Measurements from ENCODE around the gene MT1B. TPM values are rescaled to one million over a fixed set of nuclear protein-coding genes. Genes with fewer than 3 reads are reported as not detected.

Gene MT1B
- total and polyA plus RNA-seq, 9 of the 15 experiments (the other 6 are each of a cell fraction or from before 2014, with no cell fraction given) = not detected

DNA sequence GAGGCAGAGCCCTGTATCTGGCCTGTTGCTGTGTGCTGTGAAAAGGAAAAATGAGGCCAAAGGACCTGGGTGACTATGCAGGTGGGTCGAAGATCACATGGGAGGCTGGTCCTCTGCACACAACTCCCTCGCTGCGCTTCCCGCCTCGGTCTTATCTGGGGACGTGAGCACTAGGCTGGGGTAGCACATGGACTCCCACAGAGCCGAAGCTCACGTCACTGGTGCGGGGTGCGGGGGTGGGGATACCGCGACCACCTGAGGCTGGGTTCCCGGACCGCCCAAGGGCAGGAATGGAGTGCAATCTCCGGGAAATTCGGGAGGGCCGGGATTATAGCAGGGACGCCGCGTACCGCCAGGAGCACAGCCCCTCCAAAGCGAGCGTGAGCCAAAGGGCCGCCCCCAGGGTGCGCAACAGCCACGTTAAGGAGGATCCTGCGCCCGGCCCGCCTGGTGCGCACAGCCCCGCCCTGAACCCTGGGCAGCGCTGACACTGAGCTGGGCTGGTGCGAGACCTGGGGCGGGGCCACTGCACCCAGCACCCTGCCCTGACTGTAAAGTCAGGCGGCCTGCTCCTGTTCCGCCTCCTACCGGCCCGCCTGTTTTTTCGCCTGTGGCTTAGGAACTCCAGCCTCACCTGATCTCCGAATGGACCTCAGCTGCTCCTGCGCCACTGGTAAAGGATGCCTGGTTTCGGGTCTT, 8.5 kb upstream of the MT1B start (continued):
- TF ChIP-seq, protein P1, sequence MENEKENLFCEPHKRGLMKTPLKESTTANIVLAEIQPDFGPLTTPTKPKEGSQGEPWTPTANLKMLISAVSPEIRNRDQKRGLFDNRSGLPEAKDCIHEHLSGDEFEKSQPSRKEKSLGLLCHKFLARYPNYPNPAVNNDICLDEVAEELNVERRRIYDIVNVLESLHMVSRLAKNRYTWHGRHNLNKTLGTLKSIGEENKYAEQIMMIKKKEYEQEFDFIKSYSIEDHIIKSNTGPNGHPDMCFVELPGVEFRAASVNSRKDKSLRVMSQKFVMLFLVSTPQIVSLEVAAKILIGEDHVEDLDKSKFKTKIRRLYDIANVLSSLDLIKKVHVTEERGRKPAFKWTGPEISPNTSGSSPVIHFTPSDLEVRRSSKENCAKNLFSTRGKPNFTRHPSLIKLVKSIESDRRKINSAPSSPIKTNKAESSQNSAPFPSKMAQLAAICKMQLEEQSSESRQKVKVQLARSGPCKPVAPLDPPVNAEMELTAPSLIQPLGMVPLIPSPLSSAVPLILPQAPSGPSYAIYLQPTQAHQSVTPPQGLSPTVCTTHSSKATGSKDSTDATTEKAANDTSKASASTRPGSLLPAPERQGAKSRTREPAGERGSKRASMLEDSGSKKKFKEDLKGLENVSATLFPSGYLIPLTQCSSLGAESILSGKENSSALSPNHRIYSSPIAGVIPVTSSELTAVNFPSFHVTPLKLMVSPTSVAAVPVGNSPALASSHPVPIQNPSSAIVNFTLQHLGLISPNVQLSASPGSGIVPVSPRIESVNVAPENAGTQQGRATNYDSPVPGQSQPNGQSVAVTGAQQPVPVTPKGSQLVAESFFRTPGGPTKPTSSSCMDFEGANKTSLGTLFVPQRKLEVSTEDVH (IDR thresholded peaks at IDR 0.05; ENCODE audit: low read depth, partially characterized antibody) = no peak
- TF ChIP-seq, protein P2, sequence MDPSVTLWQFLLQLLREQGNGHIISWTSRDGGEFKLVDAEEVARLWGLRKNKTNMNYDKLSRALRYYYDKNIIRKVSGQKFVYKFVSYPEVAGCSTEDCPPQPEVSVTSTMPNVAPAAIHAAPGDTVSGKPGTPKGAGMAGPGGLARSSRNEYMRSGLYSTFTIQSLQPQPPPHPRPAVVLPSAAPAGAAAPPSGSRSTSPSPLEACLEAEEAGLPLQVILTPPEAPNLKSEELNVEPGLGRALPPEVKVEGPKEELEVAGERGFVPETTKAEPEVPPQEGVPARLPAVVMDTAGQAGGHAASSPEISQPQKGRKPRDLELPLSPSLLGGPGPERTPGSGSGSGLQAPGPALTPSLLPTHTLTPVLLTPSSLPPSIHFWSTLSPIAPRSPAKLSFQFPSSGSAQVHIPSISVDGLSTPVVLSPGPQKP (CRISPR knock-in tag; IDR thresholded peaks at IDR 0.05) = no peak
- TF ChIP-seq KAT7 (CRISPR knock-in tag; IDR thresholded peaks at IDR 0.05; ENCODE audit: borderline replicate concordance) = no peak
- TF ChIP-seq, protein P3, sequence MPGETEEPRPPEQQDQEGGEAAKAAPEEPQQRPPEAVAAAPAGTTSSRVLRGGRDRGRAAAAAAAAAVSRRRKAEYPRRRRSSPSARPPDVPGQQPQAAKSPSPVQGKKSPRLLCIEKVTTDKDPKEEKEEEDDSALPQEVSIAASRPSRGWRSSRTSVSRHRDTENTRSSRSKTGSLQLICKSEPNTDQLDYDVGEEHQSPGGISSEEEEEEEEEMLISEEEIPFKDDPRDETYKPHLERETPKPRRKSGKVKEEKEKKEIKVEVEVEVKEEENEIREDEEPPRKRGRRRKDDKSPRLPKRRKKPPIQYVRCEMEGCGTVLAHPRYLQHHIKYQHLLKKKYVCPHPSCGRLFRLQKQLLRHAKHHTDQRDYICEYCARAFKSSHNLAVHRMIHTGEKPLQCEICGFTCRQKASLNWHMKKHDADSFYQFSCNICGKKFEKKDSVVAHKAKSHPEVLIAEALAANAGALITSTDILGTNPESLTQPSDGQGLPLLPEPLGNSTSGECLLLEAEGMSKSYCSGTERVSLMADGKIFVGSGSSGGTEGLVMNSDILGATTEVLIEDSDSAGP (CRISPR knock-in tag; IDR thresholded peaks at IDR 0.05) = no peak
- no peak for TF ChIP-seq DIDO1 (tag; IDR thresholded peaks at IDR 0.05; ENCODE audit: low read depth)
- TF ChIP-seq, protein P4, sequence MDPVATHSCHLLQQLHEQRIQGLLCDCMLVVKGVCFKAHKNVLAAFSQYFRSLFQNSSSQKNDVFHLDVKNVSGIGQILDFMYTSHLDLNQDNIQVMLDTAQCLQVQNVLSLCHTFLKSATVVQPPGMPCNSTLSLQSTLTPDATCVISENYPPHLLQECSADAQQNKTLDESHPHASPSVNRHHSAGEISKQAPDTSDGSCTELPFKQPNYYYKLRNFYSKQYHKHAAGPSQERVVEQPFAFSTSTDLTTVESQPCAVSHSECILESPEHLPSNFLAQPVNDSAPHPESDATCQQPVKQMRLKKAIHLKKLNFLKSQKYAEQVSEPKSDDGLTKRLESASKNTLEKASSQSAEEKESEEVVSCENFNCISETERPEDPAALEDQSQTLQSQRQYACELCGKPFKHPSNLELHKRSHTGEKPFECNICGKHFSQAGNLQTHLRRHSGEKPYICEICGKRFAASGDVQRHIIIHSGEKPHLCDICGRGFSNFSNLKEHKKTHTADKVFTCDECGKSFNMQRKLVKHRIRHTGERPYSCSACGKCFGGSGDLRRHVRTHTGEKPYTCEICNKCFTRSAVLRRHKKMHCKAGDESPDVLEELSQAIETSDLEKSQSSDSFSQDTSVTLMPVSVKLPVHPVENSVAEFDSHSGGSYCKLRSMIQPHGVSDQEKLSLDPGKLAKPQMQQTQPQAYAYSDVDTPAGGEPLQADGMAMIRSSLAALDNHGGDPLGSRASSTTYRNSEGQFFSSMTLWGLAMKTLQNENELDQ (CRISPR knock-in tag; IDR thresholded peaks at IDR 0.05; ENCODE audit: borderline replicate concordance) = no peak
- TF ChIP-seq, protein P5, sequence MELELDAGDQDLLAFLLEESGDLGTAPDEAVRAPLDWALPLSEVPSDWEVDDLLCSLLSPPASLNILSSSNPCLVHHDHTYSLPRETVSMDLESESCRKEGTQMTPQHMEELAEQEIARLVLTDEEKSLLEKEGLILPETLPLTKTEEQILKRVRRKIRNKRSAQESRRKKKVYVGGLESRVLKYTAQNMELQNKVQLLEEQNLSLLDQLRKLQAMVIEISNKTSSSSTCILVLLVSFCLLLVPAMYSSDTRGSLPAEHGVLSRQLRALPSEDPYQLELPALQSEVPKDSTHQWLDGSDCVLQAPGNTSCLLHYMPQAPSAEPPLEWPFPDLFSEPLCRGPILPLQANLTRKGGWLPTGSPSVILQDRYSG (tag; conservative IDR thresholded peaks at IDR 0.05; ENCODE audit: low read depth) = no peak
- TF ChIP-seq FOXA3 (CRISPR knock-in tag; conservative IDR thresholded peaks at IDR 0.05 in 1 of 2, IDR thresholded peaks at IDR 0.05 in 1 of 2) = no peak
- TF ChIP-seq CEBPB (tag; IDR thresholded peaks at IDR 0.05) = no peak
- TF ChIP-seq, protein P6, sequence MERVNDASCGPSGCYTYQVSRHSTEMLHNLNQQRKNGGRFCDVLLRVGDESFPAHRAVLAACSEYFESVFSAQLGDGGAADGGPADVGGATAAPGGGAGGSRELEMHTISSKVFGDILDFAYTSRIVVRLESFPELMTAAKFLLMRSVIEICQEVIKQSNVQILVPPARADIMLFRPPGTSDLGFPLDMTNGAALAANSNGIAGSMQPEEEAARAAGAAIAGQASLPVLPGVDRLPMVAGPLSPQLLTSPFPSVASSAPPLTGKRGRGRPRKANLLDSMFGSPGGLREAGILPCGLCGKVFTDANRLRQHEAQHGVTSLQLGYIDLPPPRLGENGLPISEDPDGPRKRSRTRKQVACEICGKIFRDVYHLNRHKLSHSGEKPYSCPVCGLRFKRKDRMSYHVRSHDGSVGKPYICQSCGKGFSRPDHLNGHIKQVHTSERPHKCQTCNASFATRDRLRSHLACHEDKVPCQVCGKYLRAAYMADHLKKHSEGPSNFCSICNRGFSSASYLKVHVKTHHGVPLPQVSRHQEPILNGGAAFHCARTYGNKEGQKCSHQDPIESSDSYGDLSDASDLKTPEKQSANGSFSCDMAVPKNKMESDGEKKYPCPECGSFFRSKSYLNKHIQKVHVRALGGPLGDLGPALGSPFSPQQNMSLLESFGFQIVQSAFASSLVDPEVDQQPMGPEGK (CRISPR knock-in tag; IDR thresholded peaks at IDR 0.05; ENCODE audit: borderline replicate concordance) = no peak
- TF ChIP-seq, protein P7, sequence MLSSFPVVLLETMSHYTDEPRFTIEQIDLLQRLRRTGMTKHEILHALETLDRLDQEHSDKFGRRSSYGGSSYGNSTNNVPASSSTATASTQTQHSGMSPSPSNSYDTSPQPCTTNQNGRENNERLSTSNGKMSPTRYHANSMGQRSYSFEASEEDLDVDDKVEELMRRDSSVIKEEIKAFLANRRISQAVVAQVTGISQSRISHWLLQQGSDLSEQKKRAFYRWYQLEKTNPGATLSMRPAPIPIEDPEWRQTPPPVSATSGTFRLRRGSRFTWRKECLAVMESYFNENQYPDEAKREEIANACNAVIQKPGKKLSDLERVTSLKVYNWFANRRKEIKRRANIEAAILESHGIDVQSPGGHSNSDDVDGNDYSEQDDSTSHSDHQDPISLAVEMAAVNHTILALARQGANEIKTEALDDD (IDR thresholded peaks at IDR 0.05) = no peak
- TF ChIP-seq KAT8 (IDR thresholded peaks at IDR 0.05; ENCODE audit: low read depth) = no peak
- no peak for TF ChIP-seq ZKSCAN8 (CRISPR knock-in tag; IDR thresholded peaks at IDR 0.05)
- TF ChIP-seq ZNF140 (CRISPR knock-in tag; IDR thresholded peaks at IDR 0.05) = no peak
